Measurements from ENCODE around the gene GYS1.
A peak's percentile ranks its signal among the peaks of the same experiment; 100 is the strongest.
"Not testable (repeated sequence)": the region's sequence is repeated elsewhere in the genome, so short reads cannot be mapped to it uniquely, and the experiment has no call there.

Gene GYS1

GRCh38 chr19:48938256-48938655, 54.9 kb downstream of the GYS1 start:
- DNase-seq (ENCODE audit: low spot score) = no peak

GRCh38 chr19:48935864-48936263, 57.2 kb downstream of the GYS1 start:
- DNase-seq (ENCODE audit: low spot score) = no peak

- no peak for DNase-seq (ENCODE audit: low spot score)
Measured at GRCh38 chr19:48934837-48935236, 58.3 kb downstream of the GYS1 start.

- DNase-seq (ENCODE audit: low spot score) = peak; percentile 87
Measured at GRCh38 chr19:48933382-48933932, 59.7 kb downstream of the GYS1 start, which contains the start of gene DHDH. TSS of gene DHDH (plus strand) at chr19:48933699. CDS start at chr19:48933722, 23 bp downstream.

- DNase-seq (ENCODE audit: low spot score) = no peak
Measured at GRCh38 chr19:48928164-48929025, 64.7 kb downstream of the GYS1 start.

GRCh38 chr19:48927692-48928091, 65.4 kb downstream of the GYS1 start:
- not testable (repeated sequence) for DNase-seq (ENCODE audit: low spot score)

GRCh38 chr19:48926909-48927308, 66.2 kb downstream of the GYS1 start:
- DNase-seq (ENCODE audit: low spot score) = no peak

GRCh38 chr19:48925890-48926289, 67.2 kb downstream of the GYS1 start:
- DNase-seq (ENCODE audit: low spot score) = not testable (repeated sequence)

- DNase-seq (ENCODE audit: low spot score) = no peak
Measured at GRCh38 chr19:48925240-48925843, 67.8 kb downstream of the GYS1 start.

GRCh38 chr19:48922548-48923490, 70.3 kb downstream of the GYS1 start:
- no peak for DNase-seq (ENCODE audit: low spot score)

- no peak for DNase-seq (ENCODE audit: low spot score)
Measured at GRCh38 chr19:48921721-48922500, 71.2 kb downstream of the GYS1 start.

GRCh38 chr19:48920949-48921348, 72.2 kb downstream of the GYS1 start:
- DNase-seq (ENCODE audit: low spot score) = no peak

GRCh38 chr19:48919271-48919670, 73.8 kb downstream of the GYS1 start:
- not testable (repeated sequence) for DNase-seq (ENCODE audit: low spot score)

- DNase-seq (ENCODE audit: low spot score) = peak; percentile 58
Measured at GRCh38 chr19:48918801-48919247, 74.3 kb downstream of the GYS1 start.

Measured in germinal center (tissue), 1 donor.